ENCODE data around the gene IQSEC2.

IQSEC2 gene

DNA sequence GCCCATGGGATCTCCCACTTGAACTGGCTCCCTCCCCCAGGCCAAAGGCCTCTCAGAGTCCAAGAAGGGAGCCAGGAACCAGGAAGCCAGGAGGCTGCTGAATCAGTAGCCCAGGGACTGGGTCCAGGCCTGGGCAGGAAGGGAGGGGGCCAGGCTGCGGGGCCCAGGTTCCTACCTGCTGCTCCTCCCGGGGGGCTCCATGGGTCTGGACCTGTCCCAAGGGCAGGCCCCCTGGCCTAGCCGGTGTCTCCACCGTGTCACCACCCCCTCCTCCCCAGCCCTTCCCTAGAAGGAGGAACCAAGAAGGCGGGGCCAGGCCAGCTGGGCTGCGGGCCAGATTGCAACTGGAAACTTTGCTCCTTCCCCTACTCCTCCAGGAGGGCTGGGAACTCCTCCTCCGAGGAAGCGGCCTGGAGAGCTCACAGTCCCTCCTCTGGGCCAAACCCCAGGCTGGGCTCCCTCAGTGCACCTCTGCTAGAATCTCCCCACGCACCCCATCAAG, at the start of gene IQSEC2:
IQSEC2 (minus strand) TSS at position 264 of the 502 bp plus-strand sequence.
- no peak for DNase-seq

DNA sequence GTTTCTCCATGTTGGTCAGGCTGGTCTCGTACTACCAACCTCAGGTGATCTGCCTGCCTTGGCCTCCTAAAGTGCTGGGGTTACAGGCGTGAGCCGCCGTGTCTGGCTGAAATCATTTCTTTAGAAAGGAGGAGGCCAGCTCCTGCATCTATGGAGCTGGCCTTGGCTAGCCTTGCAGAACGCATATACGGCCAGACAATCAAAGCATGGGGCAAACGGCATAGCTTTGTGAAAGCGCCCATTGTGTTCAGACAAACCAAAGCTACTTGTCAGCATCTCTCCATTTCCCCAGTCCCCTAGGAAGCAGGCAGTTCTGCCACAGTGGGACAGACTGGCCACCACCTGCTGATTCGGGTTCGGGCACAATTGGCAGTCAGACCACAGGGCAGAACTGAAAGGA, 48.9 kb upstream of the IQSEC2 start:
- DNase-seq, result no peak

DNA sequence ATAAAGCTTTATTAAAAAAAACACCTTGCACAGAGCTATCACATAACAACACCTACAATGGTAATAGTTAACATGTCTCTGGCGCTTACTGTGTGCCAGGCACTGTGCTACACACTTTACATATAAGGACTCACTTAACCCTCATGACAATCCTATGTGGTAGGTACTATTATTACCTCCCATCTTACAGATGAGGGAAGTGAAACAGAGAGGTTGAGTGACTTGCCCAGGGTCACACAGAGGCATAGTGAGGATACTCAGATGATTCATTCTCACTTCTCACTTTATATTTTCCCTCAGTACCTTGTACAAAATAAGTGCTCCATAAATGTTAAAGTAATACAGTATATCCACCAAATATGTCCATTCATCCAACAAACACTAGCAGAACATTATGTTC, 43.4 kb upstream of the IQSEC2 start:
- no peak for DNase-seq

- no peak for DNase-seq
Measured at GRCh38 chrX:53324085-53324484, 42.7 kb upstream of the IQSEC2 start.

- no peak for DNase-seq
Measured at GRCh38 chrX:53323196-53323595, 41.8 kb upstream of the IQSEC2 start.

DNA sequence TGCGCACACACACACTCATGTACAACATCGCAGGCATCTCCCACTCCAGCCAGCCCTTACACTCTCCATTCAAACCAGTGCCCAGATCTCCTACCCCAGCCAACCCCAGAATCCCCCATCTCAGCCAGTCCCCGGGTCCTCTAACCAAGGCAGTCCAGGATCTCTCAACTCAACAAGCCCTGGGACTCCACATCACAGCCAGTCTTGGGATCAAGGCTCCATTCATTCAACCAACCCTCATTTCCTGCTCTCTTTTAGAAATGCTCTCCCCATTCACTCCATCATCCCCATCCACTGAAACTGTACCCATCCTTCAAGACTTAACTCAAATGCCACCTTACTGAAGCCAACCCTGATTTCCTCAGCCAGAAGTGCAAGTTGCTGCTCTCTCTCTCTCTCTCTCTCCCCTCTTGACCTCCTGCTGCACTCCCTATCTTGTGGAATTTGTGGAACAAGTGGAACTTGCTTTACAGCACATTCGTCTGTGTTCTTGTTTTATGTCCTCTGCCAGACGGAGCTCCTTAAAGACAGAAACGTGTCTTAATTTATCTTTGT, 40.6 kb upstream of the IQSEC2 start:
- no peak for DNase-seq

DNA sequence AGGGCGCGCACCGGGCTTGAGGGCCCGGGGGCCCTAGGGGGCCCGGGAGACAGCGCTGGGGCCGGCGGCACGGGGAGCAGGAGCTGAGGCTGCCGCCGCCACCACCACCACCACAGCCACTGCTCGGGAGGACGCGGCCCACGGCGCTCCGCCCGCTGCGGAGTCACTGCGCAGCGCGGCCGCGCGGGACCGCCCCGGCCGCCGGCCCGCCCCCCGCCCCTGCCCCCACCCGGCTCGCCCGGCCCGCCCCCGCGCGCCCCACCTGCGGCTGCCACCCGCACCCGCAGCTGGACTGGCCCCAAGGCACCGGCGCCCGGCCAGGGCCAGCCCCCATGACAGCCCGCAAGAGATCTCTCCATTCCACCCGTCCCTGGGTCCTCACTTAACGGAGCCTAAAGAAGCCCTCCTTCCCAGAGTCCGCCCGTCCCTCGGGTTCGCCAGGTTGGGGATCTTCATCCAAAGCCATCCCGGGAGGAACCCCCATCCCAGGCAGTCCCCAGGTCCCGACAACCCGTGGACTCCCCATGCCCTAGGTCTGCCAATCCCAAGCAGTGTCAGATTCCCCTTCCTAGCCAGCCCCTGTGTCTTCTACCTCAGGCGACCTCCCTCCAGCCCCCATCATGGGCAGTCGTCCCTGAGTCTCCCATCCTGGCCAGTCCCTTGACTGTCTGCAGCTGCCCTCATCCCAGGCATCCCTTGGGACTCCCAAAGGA, 40.0 kb upstream of the IQSEC2 start:
- no peak for DNase-seq

DNA sequence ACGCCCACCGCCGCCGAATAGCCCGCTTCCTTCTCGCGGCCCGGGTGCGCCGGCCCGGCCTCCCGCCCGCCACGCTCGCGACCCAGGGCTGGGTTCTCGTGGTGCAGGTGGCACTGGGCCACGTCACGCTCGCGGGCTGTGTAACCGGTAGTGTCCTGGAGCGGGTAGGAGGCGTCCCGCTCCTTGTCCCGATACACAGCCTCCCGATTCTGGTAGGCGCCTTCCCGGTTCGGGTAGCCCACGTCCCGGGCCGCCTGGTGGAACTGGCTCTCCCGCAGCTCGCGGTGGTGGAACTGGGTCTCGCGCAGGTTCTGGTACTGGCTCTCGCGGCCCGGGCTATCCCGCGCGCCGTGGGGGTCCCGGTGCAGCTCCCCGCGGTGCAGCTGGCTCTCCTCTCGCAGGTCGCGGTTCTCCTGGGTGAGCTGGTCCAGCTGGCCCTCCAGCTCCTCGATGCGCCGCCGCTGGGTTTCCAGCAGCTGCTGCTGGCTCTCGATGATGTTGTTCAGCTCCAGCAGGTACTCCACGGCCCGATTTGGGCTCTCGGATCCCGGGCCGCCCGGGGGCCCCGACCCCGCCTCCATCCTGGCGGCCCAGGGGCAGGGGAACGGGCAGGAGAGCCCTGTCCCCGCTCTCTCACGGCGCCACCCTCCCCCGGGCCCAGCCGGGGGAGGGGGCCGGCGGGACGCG, 39.3 kb upstream of the IQSEC2 start:
- no peak for DNase-seq

DNA sequence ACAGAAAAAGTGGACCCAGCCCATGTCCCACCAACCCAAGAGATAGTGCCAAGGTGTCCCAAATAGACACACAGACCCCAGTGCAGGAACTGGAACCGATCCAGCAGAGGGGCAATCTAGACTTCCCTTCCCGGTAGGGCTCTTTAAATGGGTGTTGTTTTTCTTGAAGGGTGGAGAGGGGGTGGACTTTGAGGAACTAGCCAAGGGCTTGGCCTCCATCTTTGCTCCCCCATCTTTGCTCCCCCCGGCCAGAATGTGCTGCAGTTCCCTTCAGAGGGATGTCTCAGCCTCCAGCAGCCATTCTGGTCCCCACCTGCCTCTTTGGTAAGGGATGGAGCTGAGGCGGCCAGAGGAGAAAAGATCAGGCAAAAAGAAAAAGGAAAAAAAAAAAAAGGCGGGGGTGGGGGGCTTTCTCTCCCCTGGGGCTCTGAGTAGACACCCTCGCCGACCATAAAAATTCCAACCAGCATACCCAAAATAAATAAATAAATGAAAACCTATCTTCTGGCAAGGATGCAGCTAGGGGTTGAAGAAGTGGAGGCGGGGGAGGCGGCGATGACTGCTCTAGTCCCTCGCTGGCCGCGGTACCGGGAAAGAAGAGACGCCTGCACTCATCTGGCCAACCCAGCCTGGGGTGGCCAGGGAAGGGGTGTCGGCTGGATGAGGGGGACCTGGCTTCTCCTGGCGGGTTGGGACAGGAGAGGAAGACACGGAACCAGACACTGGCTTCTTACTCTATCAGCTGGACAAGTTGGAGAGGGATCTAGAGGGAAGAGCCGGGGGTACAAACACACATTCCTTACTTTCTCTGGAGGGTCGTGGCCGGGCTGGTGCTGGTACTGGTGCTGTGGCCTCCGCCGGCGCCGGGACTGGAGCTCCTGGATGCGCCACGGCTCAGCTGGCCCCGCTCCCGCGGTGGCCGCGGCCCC, 38.5 kb upstream of the IQSEC2 start:
- no peak for DNase-seq

GRCh38 chrX:53318766-53319353, 37.5 kb upstream of the IQSEC2 start:
- no peak for DNase-seq

- no peak for DNase-seq
Measured at GRCh38 chrX:53317365-53318069, 36.1 kb upstream of the IQSEC2 start.

DNA sequence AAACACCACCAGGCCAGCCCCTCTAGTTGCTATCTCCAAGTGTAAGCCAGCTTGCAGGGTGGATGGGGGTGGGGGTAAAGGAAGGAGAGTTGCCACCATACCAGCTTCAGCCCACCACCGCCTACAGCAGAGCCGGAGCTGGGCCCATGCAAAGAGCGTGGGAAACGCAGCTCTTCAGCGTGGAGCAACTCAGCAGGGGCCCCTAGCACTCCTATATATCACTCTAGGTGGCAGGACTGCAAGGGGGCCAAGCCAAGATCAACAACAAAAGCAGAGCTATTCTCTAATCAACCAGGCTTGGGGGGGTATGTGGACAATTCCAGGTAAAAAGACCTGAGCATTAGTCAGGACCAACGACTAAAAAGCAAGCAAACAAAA, 35.5 kb upstream of the IQSEC2 start:
- DNase-seq, result no peak

GRCh38 chrX:53316111-53316859, 34.9 kb upstream of the IQSEC2 start:
- no peak for DNase-seq

GRCh38 chrX:53313728-53314105, 32.3 kb upstream of the IQSEC2 start:
- no peak for DNase-seq

DNA sequence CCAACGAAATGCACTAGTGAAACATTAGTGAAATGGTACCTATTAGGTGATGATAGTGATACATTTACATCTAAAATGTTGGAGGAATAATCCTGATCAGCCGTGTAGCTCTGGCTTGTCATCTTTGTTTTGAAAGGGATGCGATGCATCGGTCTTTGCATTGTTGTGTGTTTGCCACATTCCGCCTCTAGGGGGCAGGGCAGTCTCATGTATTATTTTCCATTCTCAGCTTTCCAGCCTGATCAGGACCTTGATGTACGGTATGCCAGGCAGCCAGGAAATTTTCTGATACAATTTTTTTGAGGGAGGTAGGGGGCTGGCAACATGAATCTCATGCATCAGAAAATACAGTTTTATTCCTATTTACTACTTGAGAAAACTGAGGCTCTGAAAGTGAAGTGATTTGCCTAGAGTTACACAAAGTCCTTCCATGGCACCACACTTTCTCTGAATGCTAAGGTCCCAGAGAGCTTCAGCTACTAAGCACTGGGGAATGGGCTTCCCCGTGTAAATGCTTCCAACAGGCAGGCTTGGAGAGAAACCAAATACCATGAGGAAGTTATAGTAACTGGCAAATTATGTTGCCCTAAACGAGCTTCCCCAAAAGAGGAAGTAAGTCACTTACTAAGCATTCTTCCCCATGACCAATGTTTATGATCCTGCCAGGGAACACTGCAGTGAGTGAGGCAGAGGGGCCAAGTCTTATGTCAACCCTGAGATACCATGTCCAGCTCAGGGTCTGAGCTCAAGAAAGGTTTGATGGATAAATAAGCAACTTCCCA, 31.8 kb upstream of the IQSEC2 start:
- DNase-seq, result peak; percentile 10

DNA sequence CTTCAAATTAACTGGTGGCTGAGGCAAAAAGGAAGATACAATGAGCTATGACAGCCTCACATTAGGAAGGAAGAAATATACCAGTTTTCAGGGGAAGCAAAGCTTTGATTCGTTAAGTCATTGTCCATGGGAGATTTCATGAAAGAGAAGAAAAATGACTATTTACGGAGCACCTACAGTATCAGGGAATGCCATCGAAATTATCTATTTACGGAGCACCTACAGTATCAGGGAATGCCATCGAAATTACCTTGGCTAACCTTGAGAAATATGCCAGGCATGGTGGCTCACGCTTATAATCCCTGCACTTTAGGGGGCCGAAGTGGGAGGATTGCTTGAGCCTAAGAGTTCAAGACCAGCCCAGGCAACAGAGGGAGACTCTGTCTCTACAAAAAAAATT, 28.5 kb upstream of the IQSEC2 start:
- no peak for DNase-seq

DNA sequence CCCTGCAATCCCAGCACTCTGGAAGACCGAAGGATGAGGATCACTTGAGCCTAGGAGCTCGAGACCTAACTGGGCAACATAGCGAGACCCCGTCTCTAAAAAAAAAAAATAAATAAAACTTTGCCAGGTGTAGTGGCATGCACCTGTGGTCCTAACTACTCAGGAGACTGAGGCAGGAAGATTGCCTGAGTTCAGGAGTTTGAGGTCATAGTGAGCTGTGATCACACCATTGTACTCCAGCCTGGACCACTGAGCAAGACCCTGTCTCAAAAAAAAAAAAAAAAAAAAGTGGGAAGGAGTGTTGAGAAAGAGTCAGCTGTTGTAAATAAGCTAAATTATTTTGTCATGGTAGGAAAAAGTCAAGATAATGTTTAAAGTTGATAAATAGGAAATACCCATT, 27.5 kb upstream of the IQSEC2 start:
- no peak for DNase-seq

GRCh38 chrX:53305996-53306937, 24.9 kb upstream of the IQSEC2 start:
- DNase-seq, result no peak

Measured in NCI-H526 treated with DMSO at 0.1 percent for 48 hours (cell line).